ENCODE results near the gene MAP3K14. TPM values are rescaled to one million over a fixed set of nuclear protein-coding genes. Genes with fewer than 3 reads are reported as not detected.

Gene MAP3K14
- total and polyA plus RNA-seq, 10 of the 15 experiments (the other 5 are each of a cell fraction or from before 2014, with no cell fraction given): 2.1 to 33.3 (median 19.7) TPM

- TF ChIP-seq, protein P1, sequence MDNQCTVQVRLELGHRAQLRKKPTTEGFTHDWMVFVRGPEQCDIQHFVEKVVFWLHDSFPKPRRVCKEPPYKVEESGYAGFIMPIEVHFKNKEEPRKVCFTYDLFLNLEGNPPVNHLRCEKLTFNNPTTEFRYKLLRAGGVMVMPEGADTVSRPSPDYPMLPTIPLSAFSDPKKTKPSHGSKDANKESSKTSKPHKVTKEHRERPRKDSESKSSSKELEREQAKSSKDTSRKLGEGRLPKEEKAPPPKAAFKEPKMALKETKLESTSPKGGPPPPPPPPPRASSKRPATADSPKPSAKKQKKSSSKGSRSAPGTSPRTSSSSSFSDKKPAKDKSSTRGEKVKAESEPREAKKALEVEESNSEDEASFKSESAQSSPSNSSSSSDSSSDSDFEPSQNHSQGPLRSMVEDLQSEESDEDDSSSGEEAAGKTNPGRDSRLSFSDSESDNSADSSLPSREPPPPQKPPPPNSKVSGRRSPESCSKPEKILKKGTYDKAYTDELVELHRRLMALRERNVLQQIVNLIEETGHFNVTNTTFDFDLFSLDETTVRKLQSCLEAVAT (IDR thresholded peaks at IDR 0.05): no peak
- TF ChIP-seq E2F4 (IDR thresholded peaks at IDR 0.05; ENCODE audit: low read depth, low read length): no peak
Measured at GRCh38 chr17:45318561-45319230, 1.9 kb upstream of the MAP3K14 start (continued).

DNA sequence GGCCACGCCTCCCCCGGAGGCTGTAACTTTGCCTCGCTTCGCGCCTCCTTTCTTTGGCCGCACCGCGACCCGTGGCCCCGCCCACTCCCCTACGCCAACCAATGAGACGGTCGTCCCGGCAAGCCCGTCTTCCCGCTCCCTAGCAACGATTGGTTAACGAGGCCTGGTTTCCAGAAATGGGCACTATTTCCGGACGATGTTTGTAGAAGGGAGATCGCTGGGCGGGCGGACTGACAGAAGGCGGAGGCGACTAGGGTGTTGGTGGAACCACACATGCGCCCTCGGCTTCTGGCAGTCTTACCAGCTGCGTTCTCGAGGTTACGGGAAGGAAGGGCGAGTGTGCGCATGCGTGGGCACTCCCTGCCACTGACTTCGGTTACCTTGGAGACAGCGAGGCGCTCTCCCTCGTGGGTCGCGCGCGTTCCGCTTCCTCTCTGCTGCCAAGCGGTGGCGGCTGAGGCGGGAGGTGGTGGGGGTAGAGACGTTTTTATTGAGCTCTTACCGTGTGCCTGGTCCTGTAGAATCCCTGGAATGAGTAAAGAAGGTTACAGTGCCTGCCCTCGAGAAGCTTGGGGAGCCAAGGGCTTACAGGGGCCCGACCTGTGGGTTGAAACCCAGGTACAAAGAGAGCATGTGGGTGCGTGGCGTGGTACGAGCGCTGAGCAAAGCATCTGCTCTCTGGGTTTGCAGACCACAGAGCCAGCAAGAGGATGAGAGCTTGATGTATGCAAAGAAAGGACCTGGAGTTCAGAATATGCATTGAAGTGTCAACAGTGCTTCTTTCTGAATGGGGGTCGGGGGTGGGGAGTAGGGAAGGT, 500 bp upstream of the MAP3K14 start:
- peak; percentile 91 for FAIRE-seq
- WGBS (ENCODE audit: insufficient coverage, insufficient replicate concordance, low lambda C conversion rate, missing lambda C conversion rate): under 1% methylated on average over 52 of the region's 54 CpGs
- peaks cover 39% of the 10 kb centered on the region for H3K4me1 ChIP-seq (ENCODE audit: control insufficient read depth, insufficient read depth, low read length)
- TF ChIP-seq SUZ12 (IDR thresholded peaks at IDR 0.05; ENCODE audit: unreplicated experiment) (no peak), MYC (IDR thresholded peaks at IDR 0.05; ENCODE audit: insufficient read depth, insufficient read length, insufficient replicate concordance, low read length, severe bottlenecking) (peak; percentile 48), YY1 (IDR thresholded peaks at IDR 0.05; ENCODE audit: low read depth, low read length) (no peak), ZNF207 (IDR thresholded peaks at IDR 0.05; ENCODE audit: borderline replicate concordance) (peak; percentile 68), ZNF592 (IDR thresholded peaks at IDR 0.05) (no peak), CHD4 (IDR thresholded peaks at IDR 0.05) (no peak), BMI1 (IDR thresholded peaks at IDR 0.05; ENCODE audit: borderline replicate concordance) (peak; percentile 94), FOXK2 (IDR thresholded peaks at IDR 0.05) (no peak)

More for the DNA sequence above, 500 bp upstream of the MAP3K14 start:
- peak overlapping the region; percentile 93 for H2AFZ ChIP-seq (ENCODE audit: control insufficient read depth, low read depth, low read length)
- ChIA-PET CTCF (interaction anchor here (0.6 to 13.2 kb wide), 15 partner anchors 9 to 98 kb away, joined by 3 to 194 read pairs (median 7); no protein-coding TSS in a partner anchor), RAD21 (ENCODE audit: unreplicated experiment) (interaction anchor here (0.6 to 9.6 kb wide), 32 partner anchors 9 to 182 kb away, joined by 3 to 216 read pairs (median 6); partner anchors contain the start of genes ACBD4 and HEXIM2), POLR2A (interaction anchor here (0.6 to 11.6 kb wide), 28 partner anchors 11 to 254 kb away, joined by 3 to 203 read pairs (median 4); partner anchors contain the start of genes FMNL1 and HEXIM1), SMC1A (ENCODE audit: uncharacterized antibody, unreplicated experiment) (interaction anchor here (1.2 to 17.3 kb wide), 16 partner anchors 9 to 91 kb away, joined by 3 to 171 read pairs (median 10); no protein-coding TSS in a partner anchor)
- DNase-seq (ENCODE audit: low read depth, low spot score) (peak; percentile 100), ATAC-seq (peak; percentile 81)
- H3K79me2 ChIP-seq (ENCODE audit: control insufficient read depth, insufficient read depth, low read length): peaks cover 46% of the 10 kb centered on the region
- peak overlapping the region; percentile 91 for H3K27ac ChIP-seq (ENCODE audit: control insufficient read depth, insufficient read depth)
- in situ Hi-C loops (cut with MboI): no loop called here
- intact Hi-C loops (cut with micrococcal nuclease; ENCODE audit: unreplicated experiment): loop anchor here (1.0 to 5.0 kb wide), 4 partner anchors 12 to 90 kb away; no protein-coding TSS in a partner anchor
- no peaks in the 10 kb centered on the region; a peak in 1 of 4 replicates for H3K36me3 ChIP-seq (ENCODE audit: control insufficient read depth in 2 of 2, insufficient read depth in 2 of 2, low read length in 1 of 2)
- no peaks in the 10 kb centered on the region for H3K9me3 ChIP-seq (replicated peaks; ENCODE audit: control insufficient read depth, insufficient read depth, low read length)
- no peaks in the 10 kb centered on the region for H4K20me1 ChIP-seq (ENCODE audit: control insufficient read depth, insufficient read depth)
- peak overlapping the region; percentile 92 for H3K4me3 ChIP-seq
- BruUV-seq (replicated peaks): no TSS peak
- peak overlapping the region; percentile 96 for H3K4me2 ChIP-seq (ENCODE audit: control insufficient read depth, insufficient read depth)
- no peaks in the 10 kb centered on the region for H3K27me3 ChIP-seq (replicated peaks in 1 of 2; ENCODE audit: control insufficient read depth in 2 of 2, insufficient read depth in 2 of 2, low read length in 1 of 2)
- H3K9ac ChIP-seq (ENCODE audit: control insufficient read depth, insufficient read depth, low read length): peak overlapping the region; percentile 71

Data from GM12878 (cell line).